ENCODE measurements around the gene FER.
"Not testable (repeated sequence)": the region's sequence is repeated elsewhere in the genome, so short reads cannot be mapped to it uniquely, and the experiment has no call there.

The FER gene

DNA sequence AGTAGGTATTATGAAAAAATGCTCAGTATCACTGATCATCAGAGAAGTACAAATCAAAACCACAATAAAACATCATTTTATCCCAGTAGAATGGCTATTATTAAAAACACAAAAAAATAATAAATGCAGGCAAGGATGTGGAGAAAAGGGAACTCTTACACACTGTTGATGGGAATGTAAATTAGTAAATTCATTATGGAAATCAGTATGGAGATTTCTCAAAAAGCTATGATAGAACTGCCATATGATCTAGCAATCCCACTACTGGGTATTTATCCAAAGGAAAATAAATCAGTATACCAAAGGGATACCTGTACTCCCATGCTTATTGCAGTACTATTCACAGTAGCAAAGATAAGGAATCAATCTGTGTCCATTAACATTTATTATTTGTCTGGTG lies 209.6 kb downstream of the FER start:
- H3K9me3 Mint-ChIP-seq = no peaks in the 10 kb centered on the region
- H3K4me3 Mint-ChIP-seq = no peak overlapping the region
- TF ChIP-seq CTCF (IDR thresholded peaks at IDR 0.05; ENCODE audit: unreplicated experiment in 3 of 3) = no peak
- H3K27me3 Mint-ChIP-seq (ENCODE audit: low read depth) = no peaks in the 10 kb centered on the region
- H3K27ac Mint-ChIP-seq = no peak overlapping the region
- H3K4me1 Mint-ChIP-seq = no peaks in the 10 kb centered on the region
- no peaks in the 10 kb centered on the region for H3K36me3 Mint-ChIP-seq (ENCODE audit: low read depth)

DNA sequence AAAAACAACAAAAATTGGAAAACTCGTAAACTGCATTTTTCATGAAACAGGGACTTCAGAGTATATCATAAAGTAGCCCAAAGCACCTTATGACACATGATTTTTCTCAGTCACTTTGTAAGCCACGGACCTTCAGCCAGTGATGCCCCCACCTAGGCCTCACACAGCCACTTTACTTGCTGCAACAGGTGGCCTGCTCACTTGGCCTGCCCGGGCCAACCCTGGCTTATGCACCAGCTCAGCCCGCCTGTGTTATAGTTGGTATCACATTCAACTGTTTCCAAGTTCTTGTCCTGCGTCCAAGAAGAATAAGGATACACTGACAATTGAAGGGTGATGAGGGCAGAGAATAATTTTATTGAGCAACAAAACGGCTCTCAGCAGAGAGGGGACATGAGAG lies 219.2 kb downstream of the FER start:
- H3K27ac Mint-ChIP-seq = no peak overlapping the region
- no peak overlapping the region for H3K4me3 Mint-ChIP-seq
- H3K4me1 Mint-ChIP-seq = no peaks in the 10 kb centered on the region
- no peaks in the 10 kb centered on the region for H3K27me3 Mint-ChIP-seq (ENCODE audit: low read depth)
- no peak for TF ChIP-seq CTCF (IDR thresholded peaks at IDR 0.05; ENCODE audit: unreplicated experiment in 3 of 3)
- peaks cover 16% of the 10 kb centered on the region for H3K36me3 Mint-ChIP-seq (ENCODE audit: low read depth)
- no peaks in the 10 kb centered on the region for H3K9me3 Mint-ChIP-seq

- H3K4me3 Mint-ChIP-seq = no peak overlapping the region
- no peak for TF ChIP-seq CTCF (IDR thresholded peaks at IDR 0.05; ENCODE audit: unreplicated experiment in 3 of 3)
- no peaks in the 10 kb centered on the region for H3K9me3 Mint-ChIP-seq
- no peaks in the 10 kb centered on the region for H3K27me3 Mint-ChIP-seq (ENCODE audit: low read depth)
- H3K36me3 Mint-ChIP-seq (ENCODE audit: low read depth) = peaks cover 16% of the 10 kb centered on the region
- no peak overlapping the region for H3K27ac Mint-ChIP-seq
- no peaks in the 10 kb centered on the region for H3K4me1 Mint-ChIP-seq
Measured at GRCh38 chr5:108974594-108974993, 226.9 kb downstream of the FER start.

GRCh38 chr5:108975697-108976096 lies 228.0 kb downstream of the FER start:
- H3K27ac Mint-ChIP-seq = no peak overlapping the region
- peaks cover 19% of the 10 kb centered on the region for H3K36me3 Mint-ChIP-seq (ENCODE audit: low read depth)
- no peak for TF ChIP-seq CTCF (IDR thresholded peaks at IDR 0.05; ENCODE audit: unreplicated experiment in 3 of 3)
- no peaks in the 10 kb centered on the region for H3K9me3 Mint-ChIP-seq
- no peak overlapping the region for H3K4me3 Mint-ChIP-seq
- no peaks in the 10 kb centered on the region for H3K4me1 Mint-ChIP-seq
- H3K27me3 Mint-ChIP-seq (ENCODE audit: low read depth) = no peaks in the 10 kb centered on the region

- Mint-ChIP-seq H3K36me3 (ENCODE audit: low read depth) (peaks cover 37% of the 10 kb centered on the region), H3K4me3 (no peak overlapping the region), H3K27ac (no peak overlapping the region), H3K4me1 (no peaks in the 10 kb centered on the region), H3K9me3 (peaks cover 22% of the 10 kb centered on the region), H3K27me3 (ENCODE audit: low read depth) (no peaks in the 10 kb centered on the region)
- TF ChIP-seq CTCF (IDR thresholded peaks at IDR 0.05; ENCODE audit: unreplicated experiment in 3 of 3) = no peak
Measured at GRCh38 chr5:108983461-108984092, 235.9 kb downstream of the FER start.

- H3K27ac Mint-ChIP-seq = no peak overlapping the region
- no peaks in the 10 kb centered on the region for H3K4me1 Mint-ChIP-seq
- no peak overlapping the region for H3K4me3 Mint-ChIP-seq
- H3K36me3 Mint-ChIP-seq (ENCODE audit: low read depth) = peaks cover 57% of the 10 kb centered on the region
- H3K27me3 Mint-ChIP-seq (ENCODE audit: low read depth) = no peaks in the 10 kb centered on the region
- H3K9me3 Mint-ChIP-seq = peaks cover 39% of the 10 kb centered on the region
- no peak for TF ChIP-seq CTCF (IDR thresholded peaks at IDR 0.05; ENCODE audit: unreplicated experiment in 3 of 3)
Measured at GRCh38 chr5:108989761-108990392, 242.2 kb downstream of the FER start.

DNA sequence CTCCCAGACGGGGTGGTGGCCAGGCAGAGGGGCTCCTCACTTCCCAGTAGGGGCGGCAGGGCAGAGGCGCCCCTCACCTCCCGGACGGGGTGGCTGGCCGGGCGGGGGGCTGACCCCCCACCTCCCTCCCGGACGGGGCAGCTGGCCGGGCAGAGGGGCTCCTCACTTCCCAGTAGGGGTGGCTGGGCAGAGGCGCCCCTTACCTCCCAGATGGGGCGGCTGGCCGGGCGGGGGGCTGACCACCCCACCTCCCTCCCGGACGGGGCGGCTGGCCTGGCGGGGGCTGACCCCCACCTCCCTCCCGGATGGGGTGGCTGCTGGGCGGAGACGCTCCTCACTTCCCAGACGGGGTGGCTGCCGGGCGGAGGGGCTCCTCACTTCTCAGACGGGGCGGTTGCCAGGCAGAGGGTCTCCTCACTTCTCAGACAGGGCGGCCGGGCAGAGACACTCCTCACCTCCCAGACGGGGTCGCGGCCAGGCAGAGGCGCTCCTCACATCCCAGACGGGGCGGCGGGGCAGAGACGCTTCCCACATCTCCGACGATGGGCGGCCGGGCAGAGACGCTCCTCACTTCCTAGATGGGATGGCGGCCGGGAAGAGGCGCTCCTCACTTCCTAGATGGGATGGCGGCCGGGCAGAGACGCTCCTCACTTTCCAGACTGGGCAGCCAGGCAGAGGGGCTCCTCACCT lies 244.8 kb downstream of the FER start:
- H3K27me3 Mint-ChIP-seq (ENCODE audit: low read depth); H3K4me1 Mint-ChIP-seq; H3K27ac Mint-ChIP-seq; H3K4me3 Mint-ChIP-seq: not testable (repeated sequence)
- Mint-ChIP-seq H3K9me3 (peaks cover 48% of the 10 kb centered on the region), H3K36me3 (ENCODE audit: low read depth) (peaks cover 55% of the 10 kb centered on the region)

- not testable (repeated sequence) for H3K27ac Mint-ChIP-seq; H3K27me3 Mint-ChIP-seq (ENCODE audit: low read depth); H3K4me3 Mint-ChIP-seq; H3K4me1 Mint-ChIP-seq
- Mint-ChIP-seq H3K36me3 (ENCODE audit: low read depth) (peaks cover 49% of the 10 kb centered on the region), H3K9me3 (peaks cover 40% of the 10 kb centered on the region)
Measured at GRCh38 chr5:108993440-108993839, 245.7 kb downstream of the FER start.
